NCI-H1930 (cell line): ENCODE results near the gene TBC1D22A.
"Not testable (repeated sequence)": the region's sequence is repeated elsewhere in the genome, so short reads cannot be mapped to it uniquely, and the experiment has no call there.

ENCODE experiments used
- DNase-seq, 2 experiments: peaks; one replicate each; lab custom pipeline; 2025; lab: John Stamatoyannopoulos, UW

The TBC1D22A gene

GRCh38 chr22:47170511-47171440, 408.3 kb downstream of the TBC1D22A start:
- DNase-seq = not testable (repeated sequence)

- no peak for DNase-seq
Observed at GRCh38 chr22:47171441-47172221, 409.2 kb downstream of the TBC1D22A start.

- DNase-seq = no peak
Observed at GRCh38 chr22:47172771-47173534, 410.5 kb downstream of the TBC1D22A start.

GRCh38 chr22:47173535-47174021, 411.1 kb downstream of the TBC1D22A start:
- no peak for DNase-seq

- no peak for DNase-seq
Observed at GRCh38 chr22:47174096-47174495, 411.6 kb downstream of the TBC1D22A start.

- DNase-seq = no peak
Observed at GRCh38 chr22:47174671-47175112, 412.2 kb downstream of the TBC1D22A start.

- DNase-seq = no peak
Observed at GRCh38 chr22:47175151-47176025, 412.9 kb downstream of the TBC1D22A start.

- DNase-seq = no peak
Observed at GRCh38 chr22:47176026-47176389, 413.6 kb downstream of the TBC1D22A start.

GRCh38 chr22:47176573-47177333, 414.3 kb downstream of the TBC1D22A start:
- DNase-seq = no peak

- DNase-seq = no peak
Observed at GRCh38 chr22:47177334-47177815, 414.9 kb downstream of the TBC1D22A start.

- no peak for DNase-seq
Observed at GRCh38 chr22:47178339-47178738, 415.9 kb downstream of the TBC1D22A start.

GRCh38 chr22:47180796-47181195, 418.3 kb downstream of the TBC1D22A start:
- DNase-seq = no peak

GRCh38 chr22:47187176-47187957, 424.9 kb downstream of the TBC1D22A start:
- DNase-seq = no peak

GRCh38 chr22:47188261-47189055, 426.0 kb downstream of the TBC1D22A start:
- DNase-seq = no peak

GRCh38 chr22:47189056-47189916, 426.8 kb downstream of the TBC1D22A start:
- DNase-seq = no peak

- DNase-seq = no peak
Observed at GRCh38 chr22:47190276-47190956, 428.0 kb downstream of the TBC1D22A start.
